SK-N-SH (cell line): ENCODE results near the gene FOXK2. TPM values are rescaled to one million over a fixed set of nuclear protein-coding genes. Genes with fewer than 3 reads are reported as not detected.

Experiments used
- CTCF ChIA-PET: fragments of 300-600, 350-600 bp; formaldehyde crosslinking; extraction: SDS; loops from one replicate; lab custom pipeline; 2021; lab: Yijun Ruan, JAX
- POLR2A ChIA-PET: fragments of 350-600 bp; sonication (Branson Sonifier 250); formaldehyde crosslinking; extraction: SDS; loops from one replicate; lab custom pipeline; 2020; ENCODE audit warnings: antibody characterized with exemption, inconsistent platforms; lab: Yijun Ruan, JAX
- DNase-seq: peaks from one replicate; pipeline ENCODE4 v3.0.0; 2012
- H2AFZ ChIP-seq: fragments of 200-600 bp; sonication (generic); 2 replicates; pipeline ENCODE4 v1.8.1; 2016; ENCODE audit warnings: antibody characterized with exemption, mild to moderate bottlenecking, low read depth
- H3F3A ChIP-seq: fragments of 200-600 bp; sonication (generic); replicated peaks from 2 replicates; pipeline ENCODE3; 2016; ENCODE audit warnings: antibody characterized with exemption, mild to moderate bottlenecking; ENCODE audit not compliant: insufficient read depth
- H3K27ac ChIP-seq, 2 experiments: fragments of 200-500 bp in 1 of 2; fragments of 200-600 bp in 1 of 2; sonication (Bioruptor generic) in 1 of 2; sonication (generic), shearing (Covaris generic) in 1 of 2; 2 replicates each; pipeline versions ENCODE4 v1.5.1 to v1.6.1; 2014 to 2016; ENCODE audit warnings: low read depth in 2 of 2, inconsistent platforms in 1 of 2, low read length in 1 of 2, mild to moderate bottlenecking in 1 of 2, mixed read lengths in 1 of 2
- H3K27me3 ChIP-seq: fragments of 200-600 bp; sonication (generic), shearing (Covaris generic); 2 replicates; pipeline ENCODE4 v1.6.1; 2016; ENCODE audit warnings: mixed run types; ENCODE audit not compliant: insufficient read depth
- H3K36me3 ChIP-seq, 2 experiments: fragments of 200-500 bp in 1 of 2; fragments of 200-600 bp in 1 of 2; sonication (Bioruptor generic) in 1 of 2; sonication (generic) in 1 of 2; replicated peaks in 1 of 2; 2 replicates each; pipeline versions ENCODE3 to v1.5.1; 2014 to 2016; ENCODE audit warnings: low read length in 1 of 2, mild to moderate bottlenecking in 1 of 2; ENCODE audit not compliant: insufficient read depth in 2 of 2, control insufficient read depth in 1 of 2
- H3K4me1 ChIP-seq, 2 experiments: fragments of 200-500 bp in 1 of 2; fragments of 200-600 bp in 1 of 2; sonication (Bioruptor generic) in 1 of 2; sonication (generic), shearing (Covaris generic) in 1 of 2; 2 replicates each; pipeline versions ENCODE4 v1.5.1 to v1.6.1; 2014 to 2016; ENCODE audit warnings: low read depth in 1 of 2, low read length in 1 of 2, mixed run types in 1 of 2; ENCODE audit not compliant: insufficient read depth in 2 of 2, control insufficient read depth in 1 of 2
- H3K4me2 ChIP-seq: fragments of 200-600 bp; sonication (generic), shearing (Covaris generic); 2 replicates; pipeline ENCODE4 v1.6.1; 2017; ENCODE audit warnings: mixed run types
- H3K4me3 ChIP-seq, 2 experiments: fragments of 200-500 bp in 1 of 2; fragments of 200-600 bp in 1 of 2; sonication (Bioruptor generic) in 1 of 2; sonication (generic), shearing (Covaris generic) in 1 of 2; 2 replicates each; pipeline versions ENCODE4 v1.5.1 to v1.8.1; 2014 to 2016; ENCODE audit warnings: low read depth in 2 of 2, inconsistent platforms in 1 of 2, low read length in 1 of 2, mild to moderate bottlenecking in 1 of 2, mixed read lengths in 1 of 2, moderate library complexity in 1 of 2
- H3K79me2 ChIP-seq: fragments of 200-600 bp; sonication (generic); 2 replicates; pipeline ENCODE4 v1.8.1; 2017; ENCODE audit warnings: mild to moderate bottlenecking; ENCODE audit not compliant: insufficient read depth
- H3K9ac ChIP-seq: fragments of 200-600 bp; sonication (generic); 2 replicates; pipeline ENCODE4 v1.6.1; 2017; ENCODE audit warnings: mixed run types
- H3K9me2 ChIP-seq: fragments of 200-600 bp; sonication (generic); 2 replicates; pipeline ENCODE4 v1.6.1; 2017; ENCODE audit warnings: mixed run types
- H3K9me3 ChIP-seq: fragments of 200-600 bp; sonication (generic); 2 replicates; pipeline ENCODE4 v1.6.1; 2017; ENCODE audit warnings: mixed run types, mild to moderate bottlenecking, moderate library complexity
- H4K20me1 ChIP-seq: fragments of 200-600 bp; sonication (generic); 2 replicates; pipeline ENCODE4 v1.6.1; 2017; ENCODE audit warnings: mild to moderate bottlenecking, mixed run types; ENCODE audit not compliant: insufficient read depth
- ELF1 ChIP-seq: IDR thresholded peaks from 2 replicates; pipeline ENCODE4 v1.4.0; 2012
- EP300 ChIP-seq, 2 experiments: IDR thresholded peaks; 2 replicates each; pipeline versions ENCODE4 v1.4.0 to v1.6.1; 2012; ENCODE audit warnings: borderline replicate concordance in 1 of 2, low read depth in 1 of 2, low read length in 1 of 2
- FOXJ3 ChIP-seq: sonication (generic); formaldehyde crosslinking; IDR thresholded peaks from 2 replicates; pipeline ENCODE4 v1.5.1; 2020; ENCODE audit warnings: mild to moderate bottlenecking, missing genetic modification reagents
- FOXM1 ChIP-seq: IDR thresholded peaks from 2 replicates; pipeline ENCODE4 v1.4.0; 2012; ENCODE audit warnings: low read depth, mild to moderate bottlenecking
- GABPA ChIP-seq: IDR thresholded peaks from 2 replicates; pipeline ENCODE4 v1.4.0; 2012; ENCODE audit warnings: low read depth, mild to moderate bottlenecking
- GATA2 ChIP-seq: sonication (generic); formaldehyde crosslinking; IDR thresholded peaks from 2 replicates; pipeline ENCODE4 v1.5.0; 2020; ENCODE audit warnings: mild to moderate bottlenecking, missing genetic modification reagents
- MEF2A ChIP-seq: IDR thresholded peaks from 2 replicates; pipeline ENCODE4 v1.4.0; 2012; ENCODE audit warnings: low read depth, borderline replicate concordance
- MXI1 ChIP-seq: IDR thresholded peaks from 2 replicates; pipeline ENCODE4 v1.6.1; 2012; ENCODE audit warnings: mild to moderate bottlenecking, low read depth, low read length, improper control_type of control experiment
- NRF1 ChIP-seq: IDR thresholded peaks from 2 replicates; pipeline ENCODE4 v1.6.1; 2012; ENCODE audit warnings: low read depth, mild to moderate bottlenecking, low read length
- POLR2AphosphoS5 ChIP-seq: IDR thresholded peaks from 2 replicates; pipeline ENCODE4 v1.6.1; 2012; ENCODE audit warnings: low read depth, low read length
- RAD21 ChIP-seq: IDR thresholded peaks from 2 replicates; pipeline ENCODE4 v1.6.1; 2012; ENCODE audit warnings: mild to moderate bottlenecking, low read length
- REST ChIP-seq: IDR thresholded peaks from 2 replicates; pipeline ENCODE4 v1.6.1; 2012; ENCODE audit warnings: mild to moderate bottlenecking, low read depth, low read length, moderate library complexity
- TEAD4 ChIP-seq: IDR thresholded peaks from 2 replicates; pipeline ENCODE4 v1.4.0; 2012; ENCODE audit warnings: mild to moderate bottlenecking, borderline replicate concordance; ENCODE audit not compliant: insufficient read depth
- USF1 ChIP-seq: IDR thresholded peaks from 2 replicates; pipeline ENCODE4 v1.4.0; 2012; ENCODE audit warnings: low read depth, borderline replicate concordance
- WGBS: methylation state at CpG from one replicate; pipeline ENCODE4 v1.1.6; 2017; ENCODE audit warnings: low lambda C conversion rate; 5-methylcytosine and 5-hydroxymethylcytosine counted together
- polyA plus RNA-seq, 3 experiments: library from polyadenylated mRNA; depleted of rRNA; stranded (reverse); fragments of >200 nt; gene quantifications; 2 replicates each; pipeline ENCODE4 v1.2.3, GENCODE V29; 2012
- TF ChIP-seq, protein P1 (sequence below): IDR thresholded peaks from 2 replicates; pipeline ENCODE4 v1.4.0; 2012; ENCODE audit warnings: low read depth, borderline replicate concordance

The FOXK2 gene
- polyA plus RNA-seq, 1 of the 3 experiments (the other 2 are of a cell fraction) = 36.4 TPM

- TF ChIP-seq ELF1 (no peak), POLR2AphosphoS5 (no peak), MXI1 (no peak), TEAD4 (no peak), GATA2 (CRISPR knock-in tag) (no peak), FOXM1 (no peak), RAD21 (no peak)
Measured at GRCh38 chr17:82503094-82503727, 16.3 kb upstream of the FOXK2 start (continued).

DNA sequence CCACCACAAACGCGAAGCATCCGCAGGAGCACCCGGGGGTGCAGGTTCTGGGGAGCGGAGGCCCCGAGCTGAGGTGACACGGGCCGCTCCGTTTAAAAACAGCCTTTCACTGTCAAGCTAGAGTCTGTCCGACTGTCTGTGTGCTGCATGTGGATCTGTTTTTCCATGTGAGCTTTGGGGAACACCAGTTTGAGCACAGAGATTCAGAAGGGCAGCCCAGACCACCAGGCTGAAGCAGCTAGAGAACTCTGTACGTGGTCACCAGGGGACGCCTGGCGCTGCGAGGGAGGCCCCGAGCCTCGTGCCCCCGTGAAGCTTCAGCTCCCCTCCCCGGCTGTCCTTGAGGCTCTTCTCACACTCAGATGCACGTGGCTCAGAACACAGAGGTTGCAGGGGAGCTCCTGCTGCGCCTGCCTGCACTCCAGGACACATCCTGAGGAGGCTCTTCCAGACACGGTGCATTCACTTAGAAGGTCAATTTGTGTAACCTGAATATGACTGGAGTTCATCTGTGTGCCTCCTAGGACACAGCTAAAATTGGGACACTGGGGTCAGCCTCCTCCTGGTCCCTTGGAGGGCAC, 15.7 kb upstream of the FOXK2 start:
- Histone ChIP-seq H3K4me3 (no peak overlapping the region), H3F3A (no peaks in the 10 kb centered on the region), H3K27ac (no peak overlapping the region), H3K4me1 (no peaks in the 10 kb centered on the region), H3K9me3 (no peaks in the 10 kb centered on the region), H3K4me2 (no peak overlapping the region), H4K20me1 (no peaks in the 10 kb centered on the region), H3K9me2 (no peaks in the 10 kb centered on the region), H3K79me2 (no peaks in the 10 kb centered on the region), H3K36me3 (no peaks in the 10 kb centered on the region), H2AFZ (no peak overlapping the region), H3K27me3 (no peaks in the 10 kb centered on the region), H3K9ac (no peak overlapping the region)
- POLR2A ChIA-PET = interaction anchor here (0.8 to 1.4 kb wide), 2 partner anchors 9 to 15 kb away, joined by 3 to 5 read pairs; no protein-coding TSS in a partner anchor
- no peak for DNase-seq
- no peak for TF ChIP-seq RAD21
- no peak for TF ChIP-seq FOXJ3 (CRISPR knock-in tag)
- no peak for TF ChIP-seq MXI1
- no peak for TF ChIP-seq GATA2 (CRISPR knock-in tag)
- TF ChIP-seq EP300 (IDR thresholded peaks at IDR 0.05; ENCODE audit: borderline replicate concordance in 1 of 2, low read depth in 1 of 2, low read length in 1 of 2) = no peak
- TF ChIP-seq NRF1 = no peak
- no peak for TF ChIP-seq GABPA
- no peak for TF ChIP-seq USF1
- TF ChIP-seq REST = no peak
- no peak for TF ChIP-seq MEF2A
- TF ChIP-seq, protein P1, sequence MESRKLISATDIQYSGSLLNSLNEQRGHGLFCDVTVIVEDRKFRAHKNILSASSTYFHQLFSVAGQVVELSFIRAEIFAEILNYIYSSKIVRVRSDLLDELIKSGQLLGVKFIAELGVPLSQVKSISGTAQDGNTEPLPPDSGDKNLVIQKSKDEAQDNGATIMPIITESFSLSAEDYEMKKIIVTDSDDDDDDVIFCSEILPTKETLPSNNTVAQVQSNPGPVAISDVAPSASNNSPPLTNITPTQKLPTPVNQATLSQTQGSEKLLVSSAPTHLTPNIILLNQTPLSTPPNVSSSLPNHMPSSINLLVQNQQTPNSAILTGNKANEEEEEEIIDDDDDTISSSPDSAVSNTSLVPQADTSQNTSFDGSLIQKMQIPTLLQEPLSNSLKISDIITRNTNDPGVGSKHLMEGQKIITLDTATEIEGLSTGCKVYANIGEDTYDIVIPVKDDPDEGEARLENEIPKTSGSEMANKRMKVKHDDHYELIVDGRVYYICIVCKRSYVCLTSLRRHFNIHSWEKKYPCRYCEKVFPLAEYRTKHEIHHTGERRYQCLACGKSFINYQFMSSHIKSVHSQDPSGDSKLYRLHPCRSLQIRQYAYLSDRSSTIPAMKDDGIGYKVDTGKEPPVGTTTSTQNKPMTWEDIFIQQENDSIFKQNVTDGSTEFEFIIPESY = no peak
- CTCF ChIA-PET = interaction anchor here (0.9 to 2.0 kb wide), 10 partner anchors 8 to 64 kb away, joined by 3 to 8 read pairs (median 3); partner anchors contain the start of gene FOXK2
- WGBS = 76% methylated on average over 21 of the region's 21 CpGs
